PC-3 (cell line): ENCODE measurements around the gene CCDC201. TPM values are rescaled to one million over a fixed set of nuclear protein-coding genes. Genes with fewer than 3 reads are reported as not detected.

Experiments used
- ATAC-seq: fragments of 200-7000 bp; cut with Tn5 transposase; 2 replicates; pipeline ENCODE4 v1.9.1; 2020; ENCODE audit warnings: mild to moderate bottlenecking, moderate library complexity
- BruUV-seq: library from RNA; stranded (reverse); fragments of 400-500 nt; replicated peaks from 2 replicates; lab custom pipeline; 2021; lab: Mats Ljungman, UMichigan
- CTCF ChIA-PET: fragments of 300-600 bp; sonication (Branson Sonifier 250); formaldehyde crosslinking; loops from one replicate; lab custom pipeline; 2022; ENCODE audit warnings: antibody characterized with exemption; lab: Charles Lee
- POLR2A ChIA-PET: fragments of 300-600 bp; sonication (Branson Sonifier 250); formaldehyde crosslinking; loops from one replicate; lab custom pipeline; 2022; ENCODE audit warnings: antibody characterized with exemption; ENCODE audit not compliant: unreplicated experiment; lab: Charles Lee
- DNase-seq: peaks from one replicate; pipeline ENCODE4 v3.0.0-alpha.2; 2015
- H2AFZ ChIP-seq: fragments of 300-600 bp; sonication (generic); 2 replicates; pipeline ENCODE4 v1.6.0; 2016; ENCODE audit warnings: antibody characterized with exemption, low read length
- H3F3A ChIP-seq: fragments of 300-600 bp; sonication (generic); one replicate; pipeline ENCODE4 v1.6.0; 2017; ENCODE audit warnings: antibody characterized with exemption, low read length, control low read depth, mild to moderate bottlenecking; ENCODE audit not compliant: unreplicated experiment
- H3K27ac ChIP-seq: fragments of 300-600 bp; sonication (generic); 2 replicates; pipeline ENCODE4 v1.5.1; 2016; ENCODE audit warnings: mild to moderate bottlenecking, low read length
- H3K27me3 ChIP-seq: fragments of 300-600 bp; sonication (generic); 2 replicates; pipeline ENCODE4 v1.6.1; 2016; ENCODE audit warnings: low read length, mixed read lengths
- H3K36me3 ChIP-seq: fragments of 300-600 bp; sonication (generic); 2 replicates; pipeline ENCODE4 v1.6.1; 2016; ENCODE audit warnings: low read depth, mixed run types, low read length, mixed read lengths
- H3K4me1 ChIP-seq: fragments of 300-600 bp; sonication (generic); 2 replicates; pipeline ENCODE4 v1.5.1; 2016; ENCODE audit warnings: low read length; ENCODE audit not compliant: insufficient read depth
- H3K4me2 ChIP-seq: fragments of 300-600 bp; sonication (generic); 2 replicates; pipeline ENCODE4 v1.6.0; 2016; ENCODE audit warnings: low read length
- H3K4me3 ChIP-seq: fragments of 300-600 bp; sonication (generic); 2 replicates; pipeline ENCODE4 v1.5.1; 2016; ENCODE audit warnings: mild to moderate bottlenecking, low read length, mixed read lengths
- H3K79me2 ChIP-seq: fragments of 300-600 bp; sonication (generic); 2 replicates; pipeline ENCODE4 v1.6.1; 2017; ENCODE audit warnings: low read length, mixed read lengths
- H3K9ac ChIP-seq: fragments of 300-600 bp; sonication (generic); 2 replicates; pipeline ENCODE4 v1.6.0; 2016; ENCODE audit warnings: mild to moderate bottlenecking, low read length
- H3K9me2 ChIP-seq: fragments of 300-600 bp; sonication (generic); replicated peaks from 2 replicates; pipeline ENCODE4 v1.6.1; 2016; ENCODE audit warnings: mixed run types, low read length, mixed read lengths
- H3K9me3 ChIP-seq: fragments of 300-600 bp; sonication (generic); 2 replicates; pipeline ENCODE4 v1.6.1; 2016; ENCODE audit warnings: low read length, mixed read lengths
- H4K20me1 ChIP-seq: fragments of 300-600 bp; sonication (generic); 2 replicates; pipeline ENCODE4 v1.6.1; 2016; ENCODE audit warnings: low read length, mixed read lengths
- CTCF ChIP-seq: fragments of 300-600 bp; sonication (generic); conservative IDR thresholded peaks from 2 replicates; pipeline ENCODE4 v1.5.1; 2017; ENCODE audit warnings: antibody characterized with exemption, low read depth, mild to moderate bottlenecking, low read length
- EZH2 ChIP-seq: fragments of 300-600 bp; sonication (generic); IDR thresholded peaks from one replicate; pipeline ENCODE4 v1.6.1; 2017; ENCODE audit warnings: antibody characterized with exemption, mild to moderate bottlenecking, low read length; ENCODE audit not compliant: unreplicated experiment
- EZH2phosphoT487 ChIP-seq: fragments of 300-600 bp; sonication (generic); IDR thresholded peaks from 2 replicates; pipeline ENCODE4 v1.6.1; 2018; ENCODE audit warnings: mild to moderate bottlenecking, antibody characterized with exemption, low read length, borderline replicate concordance
- intact Hi-C: fragments of 100-400 bp; cut with micrococcal nuclease; formaldehyde crosslinking; loops from 2 replicates; pipeline ENCODE4 v1.9.0; 2023
- total RNA-seq: library from RNA; depleted of rRNA; stranded (reverse); fragments of >200 nt; gene quantifications from 2 replicates; pipeline ENCODE4 v1.2.3, GENCODE V29; 2014

CCDC201 gene
- total RNA-seq, 1 experiment from 2014 or later, result 0.11 TPM

DNA sequence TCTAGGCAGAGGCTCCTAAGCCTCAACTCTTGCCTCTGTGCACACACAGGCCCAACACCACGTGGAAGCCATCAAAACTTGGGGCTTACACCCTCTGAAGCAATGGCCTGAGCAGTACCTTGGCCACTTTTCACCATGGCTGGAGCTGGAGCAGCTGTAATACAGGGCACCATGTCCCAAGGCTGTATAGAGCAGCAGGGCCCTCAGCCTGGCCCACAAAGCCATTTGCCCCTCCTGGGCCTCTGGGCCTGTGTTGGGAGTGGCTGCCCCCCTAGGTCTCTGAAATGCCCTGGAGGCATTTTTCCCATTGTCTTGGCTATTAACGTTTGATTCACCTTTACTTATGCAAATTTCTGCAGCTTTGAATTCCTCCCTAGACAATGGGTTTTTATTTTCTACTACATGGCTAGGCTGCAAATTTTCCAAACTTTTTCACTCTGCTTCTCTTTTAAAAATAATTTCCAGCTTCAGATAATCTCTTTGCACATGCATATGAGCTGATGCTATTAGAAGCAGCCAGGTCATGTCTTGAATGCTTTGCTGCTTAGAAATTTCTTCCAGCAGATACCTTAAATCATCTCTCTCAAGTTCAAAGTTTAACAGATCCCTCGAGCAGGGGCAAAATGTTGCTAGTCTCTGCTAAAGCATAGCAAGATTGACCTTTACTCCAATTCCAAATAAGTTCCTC, 5.7 kb upstream of the CCDC201 start:
- H3K27ac ChIP-seq, result no peak overlapping the region
- no peak for ATAC-seq
- peaks cover 15% of the 10 kb centered on the region for H3K4me1 ChIP-seq
- no peaks in the 10 kb centered on the region for H3K9me3 ChIP-seq
- H2AFZ ChIP-seq, result no peak overlapping the region
- no peaks in the 10 kb centered on the region for H3K36me3 ChIP-seq
- no peaks in the 10 kb centered on the region for H4K20me1 ChIP-seq
- CTCF ChIA-PET, result no interaction called here
- H3K27me3 ChIP-seq, result no peaks in the 10 kb centered on the region
- intact Hi-C loops, result no loop called here
- no peak overlapping the region for H3K4me2 ChIP-seq
- H3K9me2 ChIP-seq, result no peaks in the 10 kb centered on the region
- POLR2A ChIA-PET, result no interaction called here
- DNase-seq, result no peak
- H3F3A ChIP-seq, result no peaks in the 10 kb centered on the region
- no peak overlapping the region for H3K4me3 ChIP-seq
- TF ChIP-seq EZH2, result no peak
- no peak for TF ChIP-seq EZH2phosphoT487
- TF ChIP-seq CTCF, result no peak
- no TSS peak for BruUV-seq
- H3K79me2 ChIP-seq, result no peaks in the 10 kb centered on the region
- no peak overlapping the region for H3K9ac ChIP-seq

DNA sequence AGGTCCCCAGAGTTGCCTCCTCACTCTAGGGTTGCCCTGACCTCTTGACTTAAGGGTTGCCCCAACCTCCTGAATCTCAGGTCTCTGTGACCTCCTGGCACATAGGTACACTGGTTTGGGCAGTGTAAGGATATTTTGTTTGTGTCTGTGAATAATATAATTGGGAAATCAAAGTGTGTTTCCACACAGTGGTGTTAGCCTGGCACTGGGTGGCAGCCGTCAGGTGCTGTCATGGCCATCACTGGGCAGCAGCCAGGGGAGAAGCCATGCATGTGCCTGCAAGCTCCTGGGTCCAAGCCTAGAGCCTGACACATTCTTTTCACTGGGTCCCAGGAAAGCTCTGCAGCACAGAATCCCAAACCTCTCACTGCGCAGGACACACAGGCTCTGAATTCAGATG, 3.6 kb upstream of the CCDC201 start:
- ATAC-seq (no peak), DNase-seq (no peak)
- Histone ChIP-seq H3K4me1 (peaks cover 15% of the 10 kb centered on the region), H3K27ac (no peak overlapping the region), H3K27me3 (no peaks in the 10 kb centered on the region), H3K4me2 (no peak overlapping the region), H3K9me3 (no peaks in the 10 kb centered on the region), H3K4me3 (no peak overlapping the region), H2AFZ (no peak overlapping the region), H3K9ac (no peak overlapping the region), H3K79me2 (no peaks in the 10 kb centered on the region), H3K36me3 (no peaks in the 10 kb centered on the region), H3K9me2 (no peaks in the 10 kb centered on the region), H3F3A (no peaks in the 10 kb centered on the region), H4K20me1 (no peaks in the 10 kb centered on the region)
- ChIA-PET CTCF (no interaction called here), POLR2A (no interaction called here)
- intact Hi-C loops, result no loop called here
- TF ChIP-seq EZH2phosphoT487 (no peak), CTCF (no peak), EZH2 (no peak)
- no TSS peak for BruUV-seq

- Histone ChIP-seq H3K4me2 (peak overlapping the region; percentile 45; the same call in 1 of the 2 replicates), H3K79me2 (no peaks in the 10 kb centered on the region), H3K9ac (no peak overlapping the region)
Measured at GRCh38 chr7:45874408-45875131, 1.7 kb upstream of the CCDC201 start.

More at GRCh38 chr7:45874408-45875131, 1.7 kb upstream of the CCDC201 start:
- Histone ChIP-seq H3K9me2 (no peaks in the 10 kb centered on the region), H3K27ac (peak overlapping the region; percentile 30; the same call in 1 of the 2 replicates), H4K20me1 (no peaks in the 10 kb centered on the region), H3K27me3 (no peaks in the 10 kb centered on the region), H3F3A (no peaks in the 10 kb centered on the region), H3K9me3 (no peaks in the 10 kb centered on the region), H2AFZ (no peak overlapping the region), H3K4me3 (no peak overlapping the region), H3K4me1 (peaks cover 27% of the 10 kb centered on the region), H3K36me3 (no peaks in the 10 kb centered on the region)
- CTCF ChIA-PET, result no interaction called here
- intact Hi-C loops, result no loop called here
- ATAC-seq (peak; percentile 67), DNase-seq (peak; percentile 74)
- TF ChIP-seq EZH2, result no peak
- TF ChIP-seq EZH2phosphoT487, result no peak
- TF ChIP-seq CTCF, result no peak
- BruUV-seq, result no TSS peak
- POLR2A ChIA-PET, result no interaction called here
